Stimulated activated CD4-positive, alpha-beta T cell treated with anti-CD3 and anti-CD28 coated beads, Interleukin-1b, Interleukin-23, amount 100 ng/mL, for 4 hours (primary cell): ENCODE results near the gene NANS.
"Not testable (repeated sequence)": the region's sequence is repeated elsewhere in the genome, so short reads cannot be mapped to it uniquely, and the experiment has no call there.

Source experiments
- DNase-seq, 2 donors: peaks; one replicate each; pipeline ENCODE4 v3.0.0-alpha.2; 2020; ENCODE audit warnings: low read depth in 2 of 2

Gene NANS

GRCh38 chr9:98100456-98100855, 43.9 kb downstream of the NANS start:
- DNase-seq = no peak

GRCh38 chr9:98101416-98101815, 44.9 kb downstream of the NANS start:
- no peak for DNase-seq

DNA sequence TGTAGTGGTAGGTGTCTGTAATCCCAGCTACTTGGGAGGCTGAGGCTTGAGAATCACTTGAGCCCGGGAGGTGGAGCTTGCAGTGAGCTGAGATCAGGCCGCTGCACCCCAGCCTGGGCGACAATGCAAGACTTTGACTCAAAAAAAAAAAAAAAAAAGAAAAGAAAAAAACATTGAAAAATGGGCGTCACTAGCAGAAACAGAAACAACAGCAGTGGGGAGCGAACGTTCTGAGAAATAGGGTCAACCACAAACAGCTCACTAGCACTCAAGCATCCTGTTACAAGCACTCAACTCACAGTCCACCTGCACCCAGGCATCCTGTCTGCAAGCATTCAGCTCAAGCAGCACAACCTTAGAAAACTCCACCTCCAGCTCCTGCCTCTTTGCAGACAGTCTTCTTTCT, 45.3 kb downstream of the NANS start:
- peak; percentile 41 to 64 for DNase-seq

DNA sequence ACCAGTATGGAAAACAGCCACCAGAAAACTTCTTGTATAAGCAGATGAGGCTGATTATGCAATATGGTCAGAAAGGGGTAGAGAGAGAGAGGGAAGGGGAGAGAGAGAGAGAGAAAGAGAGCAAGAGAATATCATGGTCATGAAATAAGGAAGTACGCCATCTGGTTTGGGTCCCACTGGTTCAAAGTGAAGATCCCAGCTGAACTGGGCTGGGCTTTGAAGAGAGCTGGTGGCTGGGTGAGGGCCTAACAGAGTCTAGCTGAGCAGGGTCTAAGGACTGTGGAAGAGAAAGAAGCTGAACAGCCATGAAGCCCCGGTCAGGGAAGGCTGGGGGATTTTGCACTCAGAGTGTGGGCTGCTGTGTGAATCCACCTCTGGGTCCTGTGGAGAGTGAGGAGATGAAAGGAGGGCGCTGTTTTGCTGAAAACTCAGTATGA, 47.9 kb downstream of the NANS start:
- DNase-seq = no peak

- DNase-seq = no peak
These were observed 48.5 kb downstream of the NANS start for GRCh38 chr9:98105006-98105405.

DNA sequence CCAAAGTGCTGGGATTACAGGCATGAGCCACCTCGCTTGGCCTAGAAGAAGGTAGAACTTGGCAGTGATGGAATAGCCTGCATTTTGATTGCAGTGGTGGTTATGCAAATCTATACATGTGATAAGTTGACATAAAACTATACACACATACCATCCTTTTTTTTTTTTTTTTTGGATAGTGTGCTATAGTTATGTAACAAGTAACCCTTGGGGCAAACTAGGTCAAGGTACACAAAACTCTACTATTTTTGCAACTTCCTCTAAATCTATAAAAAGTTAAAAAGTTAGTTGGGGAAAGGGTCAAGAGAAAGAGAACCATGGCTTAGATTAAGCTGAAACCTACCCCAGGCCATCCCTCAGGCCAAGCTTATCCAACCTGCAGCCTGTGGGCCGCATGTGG, 51.4 kb downstream of the NANS start:
- DNase-seq = no peak

DNA sequence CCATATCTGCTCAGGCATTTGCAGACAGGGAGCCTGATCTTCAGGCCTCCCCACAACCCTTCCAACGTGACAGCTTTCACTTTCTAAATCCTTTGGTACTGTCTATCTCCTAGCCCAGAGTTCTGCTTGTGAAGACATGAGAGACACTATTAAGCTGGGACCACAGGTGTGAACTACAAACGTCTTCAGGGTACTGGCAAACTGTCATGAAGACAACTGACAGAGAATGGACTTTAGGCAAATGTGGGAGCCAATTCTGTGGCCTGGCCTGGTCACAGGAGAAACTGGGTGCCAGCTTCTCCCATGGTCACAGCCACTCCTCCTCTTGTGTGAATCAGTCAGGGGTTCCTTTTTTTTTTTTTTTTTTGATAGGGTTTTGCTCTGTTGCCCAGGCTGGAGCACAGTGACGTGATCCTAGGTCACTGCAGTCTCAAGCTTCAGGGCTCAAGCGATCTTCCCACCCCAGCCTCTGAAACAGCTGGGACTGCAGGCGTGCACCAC, 52.0 kb downstream of the NANS start:
- peak in 1 of 2 donors; percentile 18 for DNase-seq

DNA sequence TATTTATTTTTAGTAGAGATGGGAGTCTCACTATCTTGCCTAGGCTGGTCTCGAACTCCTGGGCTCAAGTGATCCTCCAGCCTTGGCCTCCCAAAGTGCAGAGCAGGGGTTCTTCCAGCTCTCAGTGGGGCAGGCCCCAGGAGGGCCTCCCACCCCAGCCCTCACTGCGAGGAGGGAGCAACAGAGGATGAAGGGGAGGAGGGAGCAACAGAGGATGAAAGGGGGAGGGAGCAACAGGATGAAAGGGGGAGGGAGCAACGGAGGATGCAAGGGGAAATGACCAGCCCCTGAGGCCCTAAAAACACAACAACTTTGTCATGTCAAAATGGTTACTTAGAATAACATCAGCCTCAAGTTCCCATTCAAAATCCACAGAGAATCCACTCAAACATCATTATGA, 52.5 kb downstream of the NANS start:
- no peak for DNase-seq

DNA sequence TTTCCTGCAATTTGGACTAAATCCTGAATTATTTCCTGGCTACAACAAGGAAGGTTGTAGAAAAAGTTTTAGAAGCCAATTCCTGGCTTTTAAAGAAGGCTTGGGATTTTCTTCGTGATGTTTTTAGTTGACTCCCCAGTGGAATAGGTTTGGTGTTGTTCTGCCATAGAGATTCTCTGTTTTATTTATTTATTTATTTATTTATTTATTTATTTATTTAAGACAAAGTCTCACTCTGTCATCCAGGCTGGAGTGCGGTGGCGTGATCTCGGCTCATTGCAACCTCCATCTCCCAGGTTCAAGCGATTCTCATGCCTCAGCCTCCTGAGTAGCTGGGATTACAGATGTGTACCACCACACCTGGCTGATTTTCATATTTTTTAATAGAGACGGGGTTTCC, 60.6 kb downstream of the NANS start:
- DNase-seq = not testable (repeated sequence)

- DNase-seq = no peak
These were observed 61.6 kb downstream of the NANS start for GRCh38 chr9:98117984-98118639.

GRCh38 chr9:98118640-98119601, 62.4 kb downstream of the NANS start, which contains the start of gene TRIM14:
Gene TRIM14 (minus strand): TSS chr9:98119222. CDS start chr9:98119188, 34 bp downstream.
- DNase-seq = peak; percentile 25 to 49

GRCh38 chr9:98120476-98120875, 63.9 kb downstream of the NANS start:
- DNase-seq = no peak

GRCh38 chr9:98121058-98121457, 64.5 kb downstream of the NANS start:
- no peak for DNase-seq

GRCh38 chr9:98124091-98124490, 67.6 kb downstream of the NANS start:
- DNase-seq = not testable (repeated sequence)

GRCh38 chr9:98124637-98125426, 68.3 kb downstream of the NANS start:
- no peak for DNase-seq

GRCh38 chr9:98127226-98127625, 70.7 kb downstream of the NANS start:
- DNase-seq = no peak

DNA sequence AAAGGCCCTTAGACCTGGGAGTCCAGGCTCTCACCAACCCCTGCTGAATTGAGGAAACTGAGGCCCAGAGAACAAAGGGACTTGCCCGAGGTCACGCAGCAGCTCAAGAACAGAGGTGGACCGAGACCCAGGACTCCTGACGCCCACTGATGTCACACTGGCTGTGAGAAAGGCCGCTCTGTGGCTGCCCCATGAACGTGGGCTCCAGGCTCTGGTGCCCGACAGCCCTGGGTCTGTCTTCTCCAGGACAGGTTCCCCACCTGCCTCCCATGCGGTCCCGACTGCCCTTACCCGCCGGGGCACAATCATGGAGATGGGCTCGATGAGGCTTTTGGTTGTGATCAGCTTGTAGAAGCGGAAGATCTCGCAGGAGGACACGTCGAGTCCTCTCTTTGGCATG, 71.8 kb downstream of the NANS start:
- no peak for DNase-seq

DNA sequence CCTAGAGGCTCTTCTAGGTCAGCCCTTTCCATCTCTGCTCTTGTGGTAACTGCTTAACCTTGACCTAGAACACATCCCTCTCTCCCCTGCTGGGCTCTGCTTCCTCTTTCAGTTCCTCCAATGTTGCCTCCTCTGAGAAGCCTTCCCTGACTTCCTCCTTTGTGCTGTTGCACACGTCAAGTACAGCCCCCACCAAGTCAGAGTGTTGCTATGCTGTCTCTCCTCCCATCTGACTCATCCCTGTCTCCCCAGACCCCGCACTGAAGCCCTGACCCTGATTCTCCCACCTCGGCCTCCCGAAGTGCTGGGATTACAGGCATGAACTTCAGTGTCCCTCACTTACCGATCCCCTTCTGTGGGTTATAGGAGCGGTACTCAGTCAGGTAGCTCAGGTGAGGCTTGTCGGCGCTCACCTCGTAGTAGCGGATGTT, 72.9 kb downstream of the NANS start:
- no peak for DNase-seq

- DNase-seq = not testable (repeated sequence)
These were observed 73.5 kb downstream of the NANS start for GRCh38 chr9:98130060-98130459.

- no peak for DNase-seq
These were observed 74.2 kb downstream of the NANS start for GRCh38 chr9:98130576-98131228.

GRCh38 chr9:98132158-98132557, 75.6 kb downstream of the NANS start:
- no peak for DNase-seq
